ENCODE data around the gene ACYP2.

GRCh38 chr2:54083445-54083844, 32.0 kb upstream of the ACYP2 start:
- TF ChIP-seq RARB (CRISPR knock-in tag; IDR thresholded peaks at IDR 0.05), result no peak
- TF ChIP-seq CSDC2 (CRISPR knock-in tag; IDR thresholded peaks at IDR 0.05), result no peak
- no peak for TF ChIP-seq PATZ1 (CRISPR knock-in tag; IDR thresholded peaks at IDR 0.05; ENCODE audit: borderline replicate concordance)
- TF ChIP-seq ZFP30 (CRISPR knock-in tag; IDR thresholded peaks at IDR 0.05), result no peak
- TF ChIP-seq TCF4 (CRISPR knock-in tag; IDR thresholded peaks at IDR 0.05; ENCODE audit: borderline replicate concordance), result no peak
- TF ChIP-seq CREB5 (CRISPR knock-in tag; IDR thresholded peaks at IDR 0.05; ENCODE audit: low read depth), result no peak
- no peak for TF ChIP-seq PPARA (CRISPR knock-in tag; IDR thresholded peaks at IDR 0.05; ENCODE audit: borderline replicate concordance)
